Right lobe of liver (tissue), 6 donors: ENCODE data around the gene STK17A. TPM values are rescaled to one million over a fixed set of nuclear protein-coding genes. Genes with fewer than 3 reads are reported as not detected.

ENCODE experiments used
- ATAC-seq, 4 donors: fragments of 200-7000 bp; cut with Tn5 transposase; one replicate each; pipeline ENCODE4 v1.9.1; 2020; ENCODE audit warnings: mild to moderate bottlenecking in 4 of 4, moderate library complexity in 4 of 4
- DNase-seq, 3 donors: peaks; one replicate each; pipeline ENCODE4 v3.0.0-alpha.2; 2020
- H3K27ac ChIP-seq, 3 donors: fragments of 200-600 bp; one replicate each; pipeline ENCODE4 v1.8.0; 2022
- H3K27me3 ChIP-seq, 2 donors: fragments of 200-600 bp; one replicate each; pipeline ENCODE4 v1.8.0; 2022
- H3K36me3 ChIP-seq, 4 donors: fragments of 200-600 bp; sonication (generic) in 1 of 4; one replicate each; pipeline versions ENCODE4 v1.5.1 to v1.8.0; 2017 to 2022; ENCODE audit warnings: control low read depth in 1 of 4
- H3K4me1 ChIP-seq, 4 donors: fragments of 200-600 bp; sonication (generic) in 1 of 4; one replicate each; pipeline versions ENCODE4 v1.5.1 to v1.8.0; 2017 to 2022; ENCODE audit warnings: control low read depth in 1 of 4
- H3K4me3 ChIP-seq, 3 donors: fragments of 200-600 bp; one replicate each; pipeline ENCODE4 v1.8.0; 2022
- H3K9me3 ChIP-seq, 4 donors: fragments of 200-600 bp; sonication (generic) in 1 of 4; one replicate each; pipeline versions ENCODE4 v1.5.1 to v1.8.0; 2017 to 2022; ENCODE audit warnings: control low read depth in 1 of 4
- CTCF ChIP-seq, 4 donors: fragments of 200-600 bp in 3 of 4; fragments of 450-650 bp in 1 of 4; IDR thresholded peaks; one replicate each; pipeline versions ENCODE4 v1.5.1 to v1.8.0; 2016 to 2022; ENCODE audit warnings: antibody characterized with exemption in 4 of 4, mild to moderate bottlenecking in 2 of 4
- POLR2A ChIP-seq: fragments of 450-650 bp; IDR thresholded peaks from one replicate; pipeline ENCODE4 v1.6.1; 2017; ENCODE audit warnings: antibody characterized with exemption, mild to moderate bottlenecking
- WGBS: methylation state at CpG from one replicate; pipeline ENCODE4 v1.1.6; 2018; ENCODE audit warnings: low coverage, low lambda C conversion rate; ENCODE audit not compliant: insufficient coverage; ENCODE audit errors: missing lambda C conversion rate; 5-methylcytosine and 5-hydroxymethylcytosine counted together
- intact Hi-C, 2 donors: fragments of 100-400 bp; cut with DNase I; formaldehyde crosslinking; loops; one replicate each; pipeline versions ENCODE4 v1.11.2 to v1.14.1; 2022
- total RNA-seq, 6 experiments: library from RNA; depleted of rRNA in 2 of 6; stranded (reverse); fragments of >200 nt in 2 of 6; fragmentation: NEBNext Ultra II Directional in 3 of 6; extraction: Animal tissue kit (Norgen Biotek cat#: 25700) in 3 of 6; gene quantifications; one replicate each; pipeline versions ENCODE4 v1.1.0 to v1.2.4, GENCODE V29; 2016 to 2023
- donor health status: DM: no; HTN: yes; CAD: no.
- donor health status: DM: no; HTN: no; CAD: no.
- donor health status: DM: no; HTN: no; CAD: no.
- donor health status: DM: no; HTN: yes; CAD: no.
- donor health status: DM: no; HTN: yes; CAD: no.

Gene STK17A
- total RNA-seq, 6 experiments from 2014 or later, result 1.7 to 20.9 (median 7.9) TPM

DNA sequence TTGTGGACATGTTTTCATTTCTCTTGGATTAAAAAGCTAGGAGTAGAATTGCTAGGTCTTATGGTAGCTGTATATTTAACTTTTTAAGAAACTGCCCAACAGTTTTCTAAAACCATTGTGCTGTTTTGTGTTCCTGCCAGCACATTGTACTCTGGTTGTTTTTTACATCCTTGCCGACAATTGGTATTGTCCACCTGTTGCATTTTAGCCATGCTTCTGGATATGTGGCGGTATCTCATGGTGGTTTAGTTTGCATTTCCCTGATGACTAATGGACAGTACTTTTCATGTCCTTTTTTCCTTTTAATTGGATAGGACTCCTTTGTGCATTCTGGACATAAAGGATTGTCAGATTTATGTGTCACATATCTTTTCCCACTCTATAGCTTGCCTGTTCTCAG is 45.5 kb downstream of the STK17A start:
- no peak for TF ChIP-seq CTCF (IDR thresholded peaks at IDR 0.05)
- no peak for TF ChIP-seq POLR2A
- Histone ChIP-seq H3K4me1 (no peaks in the 10 kb centered on the region), H3K27me3 (no peaks in the 10 kb centered on the region), H3K36me3 (peaks cover 0 to 18% (median 0%) of the 10 kb centered on the region in 4 donors), H3K27ac (no peak overlapping the region), H3K4me3 (no peak overlapping the region), H3K9me3 (no peaks in the 10 kb centered on the region)
- DNase-seq (no peak), ATAC-seq (no peak)
- intact Hi-C loops, result no loop called here
- WGBS, result 95% methylated on average over 2 of the region's 2 CpGs

- H3K36me3 ChIP-seq, result peaks cover 0 to 9% (median 0%) of the 10 kb centered on the region in 4 donors
- ATAC-seq, result no peak
These were observed 46.9 kb downstream of the STK17A start for GRCh38 chr7:43629857-43630256.

GRCh38 chr7:43630482-43630881 is 47.6 kb downstream of the STK17A start:
- H3K9me3 ChIP-seq, result no peaks in the 10 kb centered on the region
- H3K27ac ChIP-seq, result no peak overlapping the region
- H3K4me3 ChIP-seq, result no peak overlapping the region
- ATAC-seq (no peak), DNase-seq (no peak)
- H3K27me3 ChIP-seq, result no peaks in the 10 kb centered on the region
- peaks cover 0 to 7% (median 0%) of the 10 kb centered on the region in 4 donors for H3K36me3 ChIP-seq
- intact Hi-C loops, result no loop called here
- 74% methylated on average over 3 of the region's 3 CpGs for WGBS
- TF ChIP-seq CTCF (IDR thresholded peaks at IDR 0.05) (no peak), POLR2A (no peak)
- H3K4me1 ChIP-seq, result no peaks in the 10 kb centered on the region

More at GRCh38 chr7:43629857-43630256, 46.9 kb downstream of the STK17A start:
- no peaks in the 10 kb centered on the region for H3K4me1 ChIP-seq
- no peaks in the 10 kb centered on the region for H3K9me3 ChIP-seq
- no peaks in the 10 kb centered on the region for H3K27me3 ChIP-seq
- no peak overlapping the region for H3K27ac ChIP-seq
- DNase-seq, result no peak
- H3K4me3 ChIP-seq, result no peak overlapping the region
- WGBS, result 74% methylated on average over 6 of the region's 6 CpGs
- intact Hi-C loops, result no loop called here
- no peak for TF ChIP-seq POLR2A
- no peak for TF ChIP-seq CTCF (IDR thresholded peaks at IDR 0.05)

- no peak for DNase-seq
- Histone ChIP-seq H3K27ac (no peak overlapping the region), H3K4me1 (no peaks in the 10 kb centered on the region), H3K4me3 (no peak overlapping the region), H3K36me3 (peaks cover 0 to 7% (median 0%) of the 10 kb centered on the region in 4 donors), H3K27me3 (no peaks in the 10 kb centered on the region), H3K9me3 (no peaks in the 10 kb centered on the region)
- 88% methylated on average over 2 of the region's 2 CpGs for WGBS
- ATAC-seq, result no peak
- intact Hi-C loops, result no loop called here
- TF ChIP-seq POLR2A (no peak), CTCF (IDR thresholded peaks at IDR 0.05) (no peak)
These were observed 48.7 kb downstream of the STK17A start for GRCh38 chr7:43631559-43631958.

DNA sequence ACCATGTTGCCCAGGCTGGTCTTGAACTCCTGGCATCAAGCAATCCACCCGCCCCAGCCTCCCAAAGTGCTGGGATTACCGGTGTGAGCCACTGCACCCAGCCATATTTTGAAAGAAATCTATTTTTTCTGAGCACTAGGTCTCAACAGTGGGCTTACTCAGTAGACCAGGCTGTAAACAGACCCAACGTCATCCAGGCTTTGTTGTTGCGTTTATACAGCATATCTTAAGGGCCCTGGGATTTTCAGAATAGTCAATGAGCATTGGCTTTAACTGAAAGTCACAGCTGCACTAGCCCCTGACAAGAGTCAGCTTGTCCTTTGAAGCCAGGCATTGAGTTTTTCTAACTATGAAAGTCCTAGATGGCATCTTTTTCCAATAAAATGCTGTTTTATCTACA is 49.8 kb downstream of the STK17A start:
- Histone ChIP-seq H3K4me1 (no peaks in the 10 kb centered on the region), H3K4me3 (no peak overlapping the region), H3K9me3 (no peaks in the 10 kb centered on the region), H3K27ac (no peak overlapping the region), H3K36me3 (peaks cover 0 to 7% (median 0%) of the 10 kb centered on the region in 4 donors), H3K27me3 (no peaks in the 10 kb centered on the region)
- TF ChIP-seq POLR2A (no peak), CTCF (IDR thresholded peaks at IDR 0.05) (no peak)
- DNase-seq (no peak), ATAC-seq (no peak)
- intact Hi-C loops, result no loop called here
- 80% methylated on average over 2 of the region's 4 CpGs for WGBS
